ENCODE results near the gene SMYD3.

Gene SMYD3

DNA sequence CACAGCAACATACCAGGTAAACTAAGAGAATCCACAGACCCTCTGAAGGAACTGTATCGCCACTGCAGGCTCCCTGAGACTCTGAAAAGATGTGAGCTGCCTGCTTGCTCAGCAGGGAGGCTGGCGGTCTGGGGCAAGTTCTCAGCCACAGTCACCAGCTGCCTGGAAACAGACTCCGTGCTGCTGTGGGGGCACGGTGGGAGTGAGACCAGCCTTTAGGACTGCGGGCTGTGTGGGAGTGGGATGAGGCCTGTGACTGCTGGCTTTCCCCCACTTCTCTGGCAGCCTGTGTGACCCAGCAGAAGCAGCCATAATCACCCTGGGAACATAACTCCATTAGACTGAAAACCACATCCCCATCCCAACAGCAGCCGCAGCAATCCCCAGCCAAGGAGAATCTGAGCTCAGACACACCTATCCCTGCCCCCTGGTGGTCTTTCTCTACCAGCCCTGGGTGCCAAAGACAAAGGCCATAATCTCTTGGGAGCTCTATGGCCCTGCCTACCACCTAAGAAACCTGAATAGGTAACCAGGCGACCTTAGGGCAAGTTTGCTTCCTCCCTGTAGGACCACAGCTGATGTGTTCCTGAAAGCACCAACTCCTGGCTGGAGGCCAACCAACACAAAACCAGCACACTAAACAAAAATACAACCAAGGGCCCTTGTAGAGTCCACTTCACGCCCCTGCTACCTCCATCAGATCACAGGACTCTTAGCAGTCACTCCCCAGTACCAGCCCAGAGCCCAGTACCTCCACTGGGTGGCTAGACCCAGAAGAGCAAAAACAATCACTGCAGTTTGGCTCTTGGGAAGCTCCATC, 151.5 kb downstream of the SMYD3 start:
- Histone ChIP-seq H3K4me3 (ENCODE audit: low read depth, low read length) (no peak overlapping the region), H3K79me2 (no peaks in the 10 kb centered on the region), H3K9ac (no peak overlapping the region), H3K27me3 (ENCODE audit: control insufficient read depth, insufficient read depth, low read length) (no peaks in the 10 kb centered on the region), H3K9me3 (ENCODE audit: control insufficient read depth, low read length) (no peaks in the 10 kb centered on the region), H3K4me2 (ENCODE audit: low read length) (no peak overlapping the region), H3K27ac (no peak overlapping the region), H3K36me3 (ENCODE audit: control insufficient read depth, insufficient read depth, low read length) (no peaks in the 10 kb centered on the region), H3K4me1 (no peaks in the 10 kb centered on the region), H2AFZ (no peak overlapping the region)
- TF ChIP-seq, protein P1, sequence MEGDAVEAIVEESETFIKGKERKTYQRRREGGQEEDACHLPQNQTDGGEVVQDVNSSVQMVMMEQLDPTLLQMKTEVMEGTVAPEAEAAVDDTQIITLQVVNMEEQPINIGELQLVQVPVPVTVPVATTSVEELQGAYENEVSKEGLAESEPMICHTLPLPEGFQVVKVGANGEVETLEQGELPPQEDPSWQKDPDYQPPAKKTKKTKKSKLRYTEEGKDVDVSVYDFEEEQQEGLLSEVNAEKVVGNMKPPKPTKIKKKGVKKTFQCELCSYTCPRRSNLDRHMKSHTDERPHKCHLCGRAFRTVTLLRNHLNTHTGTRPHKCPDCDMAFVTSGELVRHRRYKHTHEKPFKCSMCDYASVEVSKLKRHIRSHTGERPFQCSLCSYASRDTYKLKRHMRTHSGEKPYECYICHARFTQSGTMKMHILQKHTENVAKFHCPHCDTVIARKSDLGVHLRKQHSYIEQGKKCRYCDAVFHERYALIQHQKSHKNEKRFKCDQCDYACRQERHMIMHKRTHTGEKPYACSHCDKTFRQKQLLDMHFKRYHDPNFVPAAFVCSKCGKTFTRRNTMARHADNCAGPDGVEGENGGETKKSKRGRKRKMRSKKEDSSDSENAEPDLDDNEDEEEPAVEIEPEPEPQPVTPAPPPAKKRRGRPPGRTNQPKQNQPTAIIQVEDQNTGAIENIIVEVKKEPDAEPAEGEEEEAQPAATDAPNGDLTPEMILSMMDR (IDR thresholded peaks at IDR 0.05) = no peak

DNA sequence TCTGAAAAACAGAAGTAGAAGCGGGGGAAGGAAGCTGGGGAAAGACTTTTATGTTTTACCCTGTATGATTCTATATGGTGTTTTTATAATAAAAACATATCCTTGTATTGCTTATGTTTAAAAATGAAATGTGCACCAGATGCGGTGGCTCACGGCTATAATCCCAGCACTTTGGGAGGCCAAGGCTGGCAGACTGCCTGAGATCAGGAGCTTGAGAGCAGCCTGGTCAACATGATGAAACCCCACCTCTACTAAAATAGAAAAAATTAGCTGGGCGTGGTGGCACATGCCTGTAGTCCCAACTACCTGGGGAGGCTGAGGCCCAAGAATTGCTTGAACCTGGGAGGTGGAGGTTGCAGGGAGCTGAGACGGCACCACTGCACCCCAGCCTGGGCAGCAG, 155.4 kb downstream of the SMYD3 start:
- no peak overlapping the region for H2AFZ ChIP-seq
- H3K27ac ChIP-seq = no peak overlapping the region
- H3K4me3 ChIP-seq (ENCODE audit: low read depth, low read length) = no peak overlapping the region
- H3K4me2 ChIP-seq (ENCODE audit: low read length) = no peak overlapping the region
- H3K27me3 ChIP-seq (ENCODE audit: control insufficient read depth, insufficient read depth, low read length) = no peaks in the 10 kb centered on the region
- H3K9ac ChIP-seq = no peak overlapping the region
- TF ChIP-seq, protein P1 (IDR thresholded peaks at IDR 0.05) = no peak
- no peaks in the 10 kb centered on the region for H3K4me1 ChIP-seq
- no peaks in the 10 kb centered on the region for H3K79me2 ChIP-seq
- H3K36me3 ChIP-seq (ENCODE audit: control insufficient read depth, insufficient read depth, low read length) = no peaks in the 10 kb centered on the region
- H3K9me3 ChIP-seq (ENCODE audit: control insufficient read depth, low read length) = no peaks in the 10 kb centered on the region

DNA sequence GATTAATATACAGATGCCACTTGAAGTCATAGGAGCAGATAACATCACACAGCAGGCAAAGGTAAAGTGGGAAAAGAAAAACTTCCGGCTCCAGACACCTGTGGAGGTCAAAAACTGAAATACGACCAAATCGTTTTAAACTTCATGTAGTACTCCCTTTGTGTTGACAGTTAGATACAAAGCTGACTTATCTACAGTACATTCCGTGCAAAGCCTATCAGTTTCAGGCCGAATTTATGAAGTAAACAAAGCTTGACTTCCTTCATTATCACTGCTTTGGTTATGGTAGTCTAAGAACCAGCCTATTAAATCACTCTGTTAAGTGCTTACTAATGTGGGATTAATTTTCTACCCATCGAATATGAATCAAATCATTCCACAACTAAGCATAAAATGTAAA, 156.3 kb downstream of the SMYD3 start:
- Histone ChIP-seq H3K79me2 (no peaks in the 10 kb centered on the region), H3K4me3 (ENCODE audit: low read depth, low read length) (no peak overlapping the region), H3K4me2 (ENCODE audit: low read length) (no peak overlapping the region), H3K4me1 (no peaks in the 10 kb centered on the region), H2AFZ (no peak overlapping the region), H3K9ac (no peak overlapping the region), H3K36me3 (ENCODE audit: control insufficient read depth, insufficient read depth, low read length) (no peaks in the 10 kb centered on the region), H3K27ac (no peak overlapping the region), H3K9me3 (ENCODE audit: control insufficient read depth, low read length) (no peaks in the 10 kb centered on the region), H3K27me3 (ENCODE audit: control insufficient read depth, insufficient read depth, low read length) (no peaks in the 10 kb centered on the region)
- TF ChIP-seq, protein P1 (IDR thresholded peaks at IDR 0.05) = no peak

DNA sequence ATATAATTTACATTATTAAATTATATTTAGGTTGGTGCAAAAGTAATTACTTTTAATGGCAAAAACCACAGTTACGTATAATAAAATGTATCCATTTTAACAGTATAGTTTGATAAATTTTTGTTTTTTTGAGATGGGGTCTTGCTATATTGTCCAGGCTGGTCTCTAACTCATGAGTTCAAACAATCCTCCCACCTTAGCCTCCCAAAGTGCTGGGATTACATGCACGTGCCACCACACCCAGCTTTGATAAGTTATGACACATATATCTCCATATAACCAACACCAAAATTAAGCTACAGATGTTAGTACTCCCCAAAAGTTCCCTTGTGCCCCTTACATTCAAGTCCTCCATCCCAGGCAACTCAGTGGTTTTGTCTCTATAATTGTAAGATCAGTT, 163.1 kb downstream of the SMYD3 start:
- H3K79me2 ChIP-seq = no peaks in the 10 kb centered on the region
- no peak overlapping the region for H3K9ac ChIP-seq
- H2AFZ ChIP-seq = no peak overlapping the region
- no peak overlapping the region for H3K4me3 ChIP-seq (ENCODE audit: low read depth, low read length)
- H3K36me3 ChIP-seq (ENCODE audit: control insufficient read depth, insufficient read depth, low read length) = no peaks in the 10 kb centered on the region
- H3K4me2 ChIP-seq (ENCODE audit: low read length) = no peak overlapping the region
- TF ChIP-seq, protein P1 (IDR thresholded peaks at IDR 0.05) = no peak
- H3K4me1 ChIP-seq = no peaks in the 10 kb centered on the region
- no peak overlapping the region for H3K27ac ChIP-seq
- no peaks in the 10 kb centered on the region for H3K9me3 ChIP-seq (ENCODE audit: control insufficient read depth, low read length)
- no peaks in the 10 kb centered on the region for H3K27me3 ChIP-seq (ENCODE audit: control insufficient read depth, insufficient read depth, low read length)

DNA sequence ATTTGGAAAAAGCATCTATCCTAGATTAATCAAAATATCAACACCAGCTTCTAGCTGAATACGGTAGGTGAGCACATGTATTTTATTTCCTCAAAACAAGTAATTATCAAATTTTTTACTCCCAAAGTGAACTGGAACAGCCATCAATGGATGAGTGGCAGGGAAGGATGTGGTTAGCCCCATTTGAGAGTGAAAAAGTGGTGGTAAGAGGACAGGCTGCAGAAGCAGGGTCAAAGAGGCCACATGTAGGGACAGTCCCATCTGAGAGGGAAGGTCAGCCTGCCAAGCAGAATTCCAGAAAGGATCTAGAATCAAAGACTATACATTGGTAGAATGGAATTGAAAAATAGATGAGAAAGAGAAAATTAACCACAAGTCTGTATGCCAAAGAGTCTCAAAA, 163.8 kb downstream of the SMYD3 start:
- Histone ChIP-seq H3K36me3 (ENCODE audit: control insufficient read depth, insufficient read depth, low read length) (no peaks in the 10 kb centered on the region), H3K9ac (no peak overlapping the region), H3K4me1 (no peaks in the 10 kb centered on the region), H3K79me2 (no peaks in the 10 kb centered on the region), H3K27ac (no peak overlapping the region), H3K27me3 (ENCODE audit: control insufficient read depth, insufficient read depth, low read length) (no peaks in the 10 kb centered on the region), H3K9me3 (ENCODE audit: control insufficient read depth, low read length) (no peaks in the 10 kb centered on the region), H3K4me2 (ENCODE audit: low read length) (no peak overlapping the region), H2AFZ (no peak overlapping the region), H3K4me3 (ENCODE audit: low read depth, low read length) (no peak overlapping the region)
- TF ChIP-seq, protein P1 (IDR thresholded peaks at IDR 0.05) = no peak
